Measurements from ENCODE around the gene CDH9. TPM values are rescaled to one million over a fixed set of nuclear protein-coding genes. Genes with fewer than 3 reads are reported as not detected.

The CDH9 gene
- total RNA-seq, 4 donors from 2014 or later = not detected

GRCh38 chr5:26959290-26959689, 79.1 kb downstream of the CDH9 start:
- 63 to 64% methylated on average over 1 of the region's 1 CpG for WGBS, 2 donors (ENCODE audit: low coverage in 1 of 2)
- in situ Hi-C loops (cut with MboI; ENCODE audit: low pct_ligation_motif_present in 1 of 4, low pct_unique_long_range_greater_than_20kb in 1 of 4, low sequenced_read_pairs in 3 of 4) (no loop called here), intact Hi-C loops (cut with DNase I; ENCODE audit: low total_unique reads) (no loop called here)
- H3K4me3 ChIP-seq = no peak overlapping the region
- peaks cover 0 to 4% of the 10 kb centered on the region in 2 donors for H3K9me3 ChIP-seq
- H3K4me1 ChIP-seq = no peaks in the 10 kb centered on the region
- DNase-seq = no peak
- TF ChIP-seq POLR2AphosphoS5 (IDR thresholded peaks at IDR 0.05) = no peak
- no peak overlapping the region for H3K27ac ChIP-seq
- no peaks in the 10 kb centered on the region for H3K36me3 ChIP-seq
- no peaks in the 10 kb centered on the region for H3K27me3 ChIP-seq

GRCh38 chr5:26955161-26955560, 83.2 kb downstream of the CDH9 start:
- WGBS, 2 donors (ENCODE audit: low coverage in 1 of 2) = 76 to 78% methylated on average over 2 of the region's 2 CpGs
- Histone ChIP-seq H3K4me3 (no peak overlapping the region), H3K9me3 (peaks cover 0 to 4% of the 10 kb centered on the region in 2 donors), H3K4me1 (no peaks in the 10 kb centered on the region), H3K27ac (no peak overlapping the region), H3K27me3 (no peaks in the 10 kb centered on the region), H3K36me3 (no peaks in the 10 kb centered on the region)
- no peak for DNase-seq
- no peak for TF ChIP-seq EP300 (IDR thresholded peaks at IDR 0.05; ENCODE audit: low read depth)
- TF ChIP-seq CTCF (IDR thresholded peaks at IDR 0.05) = no peak
- TF ChIP-seq POLR2AphosphoS5 (IDR thresholded peaks at IDR 0.05) = no peak
- no peak for TF ChIP-seq POLR2A (IDR thresholded peaks at IDR 0.05)
- intact Hi-C loops (cut with DNase I; ENCODE audit: low total_unique reads) (no loop called here), in situ Hi-C loops (cut with MboI; ENCODE audit: low pct_ligation_motif_present in 1 of 4, low pct_unique_long_range_greater_than_20kb in 1 of 4, low sequenced_read_pairs in 3 of 4) (no loop called here)

GRCh38 chr5:26948921-26949320, 89.5 kb downstream of the CDH9 start:
- no peak overlapping the region for H3K4me3 ChIP-seq
- no peaks in the 10 kb centered on the region for H3K27me3 ChIP-seq
- no peaks in the 10 kb centered on the region for H3K9me3 ChIP-seq
- no peak for DNase-seq
- no peaks in the 10 kb centered on the region for H3K4me1 ChIP-seq
- no peak overlapping the region for H3K27ac ChIP-seq
- intact Hi-C loops (cut with DNase I; ENCODE audit: low total_unique reads) (loop anchor here (5.0 kb wide), 1 partner anchor 1803 kb away; no protein-coding TSS in a partner anchor), in situ Hi-C loops (cut with MboI; ENCODE audit: low pct_ligation_motif_present in 1 of 4, low pct_unique_long_range_greater_than_20kb in 1 of 4, low sequenced_read_pairs in 3 of 4) (no loop called here)
- no peaks in the 10 kb centered on the region for H3K36me3 ChIP-seq
- 57 to 77% methylated on average over 2 of the region's 2 CpGs for WGBS, 2 donors (ENCODE audit: low coverage in 1 of 2)
- TF ChIP-seq CTCF (IDR thresholded peaks at IDR 0.05) = no peak
- TF ChIP-seq EP300 (IDR thresholded peaks at IDR 0.05; ENCODE audit: low read depth) = no peak
- no peak for TF ChIP-seq POLR2AphosphoS5 (IDR thresholded peaks at IDR 0.05)
- TF ChIP-seq POLR2A (IDR thresholded peaks at IDR 0.05) = no peak

- DNase-seq = no peak
- Histone ChIP-seq H3K27ac (no peak overlapping the region), H3K36me3 (no peaks in the 10 kb centered on the region), H3K4me3 (no peak overlapping the region), H3K9me3 (no peaks in the 10 kb centered on the region), H3K4me1 (no peaks in the 10 kb centered on the region), H3K27me3 (no peaks in the 10 kb centered on the region)
- in situ Hi-C loops (cut with MboI; ENCODE audit: low pct_ligation_motif_present in 1 of 4, low pct_unique_long_range_greater_than_20kb in 1 of 4, low sequenced_read_pairs in 3 of 4) = no loop called here
- TF ChIP-seq POLR2A (IDR thresholded peaks at IDR 0.05) (no peak), EP300 (IDR thresholded peaks at IDR 0.05; ENCODE audit: low read depth) (no peak), POLR2AphosphoS5 (IDR thresholded peaks at IDR 0.05) (no peak), CTCF (IDR thresholded peaks at IDR 0.05) (no peak)
- intact Hi-C loops (cut with DNase I; ENCODE audit: low total_unique reads) = loop anchor here (5.0 kb wide), 1 partner anchor 1806 kb away; no protein-coding TSS in a partner anchor
Measured at GRCh38 chr5:26945901-26946300, 92.5 kb downstream of the CDH9 start.

GRCh38 chr5:26942481-26942880, 95.9 kb downstream of the CDH9 start:
- H3K4me1 ChIP-seq = no peaks in the 10 kb centered on the region
- 56 to 69% methylated on average over 2 of the region's 2 CpGs for WGBS, 2 donors (ENCODE audit: low coverage in 1 of 2)
- intact Hi-C loops (cut with DNase I; ENCODE audit: low total_unique reads) = no loop called here
- in situ Hi-C loops (cut with MboI; ENCODE audit: low pct_ligation_motif_present in 1 of 4, low pct_unique_long_range_greater_than_20kb in 1 of 4, low sequenced_read_pairs in 3 of 4) = no loop called here
- H3K4me3 ChIP-seq = no peak overlapping the region
- H3K36me3 ChIP-seq = no peaks in the 10 kb centered on the region
- no peaks in the 10 kb centered on the region for H3K27me3 ChIP-seq
- TF ChIP-seq POLR2AphosphoS5 (IDR thresholded peaks at IDR 0.05) (no peak), CTCF (IDR thresholded peaks at IDR 0.05) (no peak), EP300 (IDR thresholded peaks at IDR 0.05; ENCODE audit: low read depth) (no peak), POLR2A (IDR thresholded peaks at IDR 0.05) (no peak)
- DNase-seq = no peak
- no peaks in the 10 kb centered on the region for H3K9me3 ChIP-seq
- no peak overlapping the region for H3K27ac ChIP-seq
